ENCODE measurements around the gene MIF4GD. TPM values are rescaled to one million over a fixed set of nuclear protein-coding genes. Genes with fewer than 3 reads are reported as not detected.

MIF4GD gene
- total and polyA plus RNA-seq, 9 of the 15 experiments (the other 6 are each of a cell fraction or from before 2014, with no cell fraction given), result 11.8 to 63.8 (median 28.1) TPM

DNA sequence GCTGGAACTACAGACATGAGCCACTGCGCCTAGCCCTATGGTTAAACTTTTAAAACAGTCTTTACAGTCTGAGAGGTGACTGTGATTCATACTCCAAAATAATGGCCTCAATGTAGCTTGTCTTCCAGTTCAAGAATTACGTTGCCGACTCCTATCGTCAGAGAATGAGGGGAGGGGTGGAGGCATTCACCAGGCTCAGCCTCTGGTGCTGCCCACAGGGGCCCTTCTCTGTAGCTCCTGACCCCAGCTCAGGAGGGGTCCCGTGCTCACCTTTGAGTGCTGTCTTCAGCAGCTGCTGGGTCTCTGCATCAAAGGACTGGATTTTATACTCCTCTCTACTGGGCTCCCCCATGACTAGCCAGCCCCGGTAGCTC, 1.2 kb downstream of the MIF4GD start:
- intact Hi-C loops (cut with micrococcal nuclease), result loop anchor here (2.0 kb wide), 1 partner anchor 19 kb away; the partner anchor contains the start of gene SLC25A19
- WGBS (ENCODE audit: insufficient coverage, low coverage, missing lambda C conversion rate), result 33% methylated on average over 6 of the region's 6 CpGs
- Histone ChIP-seq H4K20me1 (replicated peaks; ENCODE audit: control insufficient read depth, insufficient read depth, low read length) (no peaks in the 10 kb centered on the region), H3K9me1 (ENCODE audit: control insufficient read depth, insufficient read depth, low read length) (no peaks in the 10 kb centered on the region), H3K27ac (ENCODE audit: extremely low read depth, low read depth, low read length) (peak overlapping the region; percentile 96; the same call in 2 of the 3 replicates), H3K79me2 (ENCODE audit: control insufficient read depth, insufficient read depth, low read length) (peaks cover 35% of the 10 kb centered on the region), H3K9me3 (replicated peaks; ENCODE audit: control insufficient read depth, insufficient read depth, low read depth, low read length) (no peaks in the 10 kb centered on the region), H2AFZ (ENCODE audit: low read depth, low read length) (peak overlapping the region; percentile 97), H3K4me3 (peak overlapping the region; percentile 97), H3K9ac (ENCODE audit: insufficient read depth in 1 of 2, low read depth in 2 of 2, low read length in 2 of 2) (peak overlapping the region; percentile 95; a peak in 3 of 4 replicates), H3K27me3 (ENCODE audit: control insufficient read depth in 2 of 2, insufficient read depth in 2 of 2, low read length in 2 of 2) (no peaks in the 10 kb centered on the region), H3K4me2 (ENCODE audit: insufficient read depth, low read length) (peak overlapping the region; percentile 89), H3K4me1 (replicated peaks in 1 of 2; ENCODE audit: control insufficient read depth in 2 of 2, insufficient read depth in 2 of 2, low read length in 2 of 2) (peaks cover 30 to 62% of the 10 kb centered on the region in 2 experiments; a peak in 4 of 5 replicates), H3K36me3 (ENCODE audit: control insufficient read depth, insufficient read depth, low read length) (peaks cover 52% of the 10 kb centered on the region; the same call in 2 of the 3 replicates)
- BruUV-seq (replicated peaks), result no TSS peak
- ChIA-PET CTCF (ENCODE audit: low intra/inter-chr PET ratio) (interaction anchor here (0.6 to 2.5 kb wide), 2 partner anchors 29 to 163 kb away, joined by 3 to 13 read pairs; no protein-coding TSS in a partner anchor), POLR2A (interaction anchor here (0.6 to 6.8 kb wide), 14 partner anchors 7 to 568 kb away, joined by 3 to 43 read pairs (median 6); partner anchors contain the start of genes GGA3, GRB2, MRPS7 and NUP85)
- no peak for ATAC-seq
- peak; percentile 66 for FAIRE-seq
- peak in 1 of 4 experiments; percentile 12 for DNase-seq (ENCODE audit: extremely low read depth in 1 of 4, low spot score in 3 of 4)
- in situ Hi-C loops (cut with MboI), result loop anchor here (10.0 kb wide), 1 partner anchor 145 kb away; no protein-coding TSS in a partner anchor
- no peak for TF ChIP-seq ZNF124 (CRISPR knock-in tag; IDR thresholded peaks at IDR 0.05)
- TF ChIP-seq, protein P1, sequence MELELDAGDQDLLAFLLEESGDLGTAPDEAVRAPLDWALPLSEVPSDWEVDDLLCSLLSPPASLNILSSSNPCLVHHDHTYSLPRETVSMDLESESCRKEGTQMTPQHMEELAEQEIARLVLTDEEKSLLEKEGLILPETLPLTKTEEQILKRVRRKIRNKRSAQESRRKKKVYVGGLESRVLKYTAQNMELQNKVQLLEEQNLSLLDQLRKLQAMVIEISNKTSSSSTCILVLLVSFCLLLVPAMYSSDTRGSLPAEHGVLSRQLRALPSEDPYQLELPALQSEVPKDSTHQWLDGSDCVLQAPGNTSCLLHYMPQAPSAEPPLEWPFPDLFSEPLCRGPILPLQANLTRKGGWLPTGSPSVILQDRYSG (tag; conservative IDR thresholded peaks at IDR 0.05; ENCODE audit: low read depth), result no peak
- TF ChIP-seq HNRNPUL1 (IDR thresholded peaks at IDR 0.05; ENCODE audit: low read length), result no peak
- TF ChIP-seq, protein P2, sequence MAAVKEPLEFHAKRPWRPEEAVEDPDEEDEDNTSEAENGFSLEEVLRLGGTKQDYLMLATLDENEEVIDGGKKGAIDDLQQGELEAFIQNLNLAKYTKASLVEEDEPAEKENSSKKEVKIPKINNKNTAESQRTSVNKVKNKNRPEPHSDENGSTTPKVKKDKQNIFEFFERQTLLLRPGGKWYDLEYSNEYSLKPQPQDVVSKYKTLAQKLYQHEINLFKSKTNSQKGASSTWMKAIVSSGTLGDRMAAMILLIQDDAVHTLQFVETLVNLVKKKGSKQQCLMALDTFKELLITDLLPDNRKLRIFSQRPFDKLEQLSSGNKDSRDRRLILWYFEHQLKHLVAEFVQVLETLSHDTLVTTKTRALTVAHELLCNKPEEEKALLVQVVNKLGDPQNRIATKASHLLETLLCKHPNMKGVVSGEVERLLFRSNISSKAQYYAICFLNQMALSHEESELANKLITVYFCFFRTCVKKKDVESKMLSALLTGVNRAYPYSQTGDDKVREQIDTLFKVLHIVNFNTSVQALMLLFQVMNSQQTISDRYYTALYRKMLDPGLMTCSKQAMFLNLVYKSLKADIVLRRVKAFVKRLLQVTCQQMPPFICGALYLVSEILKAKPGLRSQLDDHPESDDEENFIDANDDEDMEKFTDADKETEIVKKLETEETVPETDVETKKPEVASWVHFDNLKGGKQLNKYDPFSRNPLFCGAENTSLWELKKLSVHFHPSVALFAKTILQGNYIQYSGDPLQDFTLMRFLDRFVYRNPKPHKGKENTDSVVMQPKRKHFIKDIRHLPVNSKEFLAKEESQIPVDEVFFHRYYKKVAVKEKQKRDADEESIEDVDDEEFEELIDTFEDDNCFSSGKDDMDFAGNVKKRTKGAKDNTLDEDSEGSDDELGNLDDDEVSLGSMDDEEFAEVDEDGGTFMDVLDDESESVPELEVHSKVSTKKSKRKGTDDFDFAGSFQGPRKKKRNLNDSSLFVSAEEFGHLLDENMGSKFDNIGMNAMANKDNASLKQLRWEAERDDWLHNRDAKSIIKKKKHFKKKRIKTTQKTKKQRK (IDR thresholded peaks at IDR 0.05; ENCODE audit: borderline replicate concordance, low read depth, low read length), result no peak
- no peak for TF ChIP-seq TAF9B (IDR thresholded peaks at IDR 0.05; ENCODE audit: partially characterized antibody)
- no peak for TF ChIP-seq ZNF146 (CRISPR knock-in tag; IDR thresholded peaks at IDR 0.05; ENCODE audit: unreplicated experiment)
- no peak for TF ChIP-seq SMARCA5 (IDR thresholded peaks at IDR 0.05)
- TF ChIP-seq, protein P3, sequence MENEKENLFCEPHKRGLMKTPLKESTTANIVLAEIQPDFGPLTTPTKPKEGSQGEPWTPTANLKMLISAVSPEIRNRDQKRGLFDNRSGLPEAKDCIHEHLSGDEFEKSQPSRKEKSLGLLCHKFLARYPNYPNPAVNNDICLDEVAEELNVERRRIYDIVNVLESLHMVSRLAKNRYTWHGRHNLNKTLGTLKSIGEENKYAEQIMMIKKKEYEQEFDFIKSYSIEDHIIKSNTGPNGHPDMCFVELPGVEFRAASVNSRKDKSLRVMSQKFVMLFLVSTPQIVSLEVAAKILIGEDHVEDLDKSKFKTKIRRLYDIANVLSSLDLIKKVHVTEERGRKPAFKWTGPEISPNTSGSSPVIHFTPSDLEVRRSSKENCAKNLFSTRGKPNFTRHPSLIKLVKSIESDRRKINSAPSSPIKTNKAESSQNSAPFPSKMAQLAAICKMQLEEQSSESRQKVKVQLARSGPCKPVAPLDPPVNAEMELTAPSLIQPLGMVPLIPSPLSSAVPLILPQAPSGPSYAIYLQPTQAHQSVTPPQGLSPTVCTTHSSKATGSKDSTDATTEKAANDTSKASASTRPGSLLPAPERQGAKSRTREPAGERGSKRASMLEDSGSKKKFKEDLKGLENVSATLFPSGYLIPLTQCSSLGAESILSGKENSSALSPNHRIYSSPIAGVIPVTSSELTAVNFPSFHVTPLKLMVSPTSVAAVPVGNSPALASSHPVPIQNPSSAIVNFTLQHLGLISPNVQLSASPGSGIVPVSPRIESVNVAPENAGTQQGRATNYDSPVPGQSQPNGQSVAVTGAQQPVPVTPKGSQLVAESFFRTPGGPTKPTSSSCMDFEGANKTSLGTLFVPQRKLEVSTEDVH (IDR thresholded peaks at IDR 0.05; ENCODE audit: low read depth, partially characterized antibody), result no peak
- TF ChIP-seq HDAC1 (IDR thresholded peaks at IDR 0.05), result no peak
- TF ChIP-seq SMARCE1 (IDR thresholded peaks at IDR 0.05), result no peak
- no peak for TF ChIP-seq CCNT2 (IDR thresholded peaks at IDR 0.05; ENCODE audit: borderline replicate concordance, extremely low read depth, insufficient read length, low read depth, low read length)
- no peak for TF ChIP-seq ZNF354B (CRISPR knock-in tag; IDR thresholded peaks at IDR 0.05)
- TF ChIP-seq GMEB1 (CRISPR knock-in tag; IDR thresholded peaks at IDR 0.05), result no peak
- TF ChIP-seq COPS2 (conservative IDR thresholded peaks at IDR 0.05), result no peak

Data from K562 (cell line).